RKO (cell line): ENCODE measurements around the gene RPL18A.
A peak's percentile ranks its signal among the peaks of the same experiment; 100 is the strongest.
"Not testable (repeated sequence)": the region's sequence is repeated elsewhere in the genome, so short reads cannot be mapped to it uniquely, and the experiment has no call there.

ENCODE experiments used
- DNase-seq: peaks from one replicate; pipeline ENCODE4 v3.0.0-alpha.2; 2016; ENCODE audit warnings: low spot score

Gene RPL18A

DNA sequence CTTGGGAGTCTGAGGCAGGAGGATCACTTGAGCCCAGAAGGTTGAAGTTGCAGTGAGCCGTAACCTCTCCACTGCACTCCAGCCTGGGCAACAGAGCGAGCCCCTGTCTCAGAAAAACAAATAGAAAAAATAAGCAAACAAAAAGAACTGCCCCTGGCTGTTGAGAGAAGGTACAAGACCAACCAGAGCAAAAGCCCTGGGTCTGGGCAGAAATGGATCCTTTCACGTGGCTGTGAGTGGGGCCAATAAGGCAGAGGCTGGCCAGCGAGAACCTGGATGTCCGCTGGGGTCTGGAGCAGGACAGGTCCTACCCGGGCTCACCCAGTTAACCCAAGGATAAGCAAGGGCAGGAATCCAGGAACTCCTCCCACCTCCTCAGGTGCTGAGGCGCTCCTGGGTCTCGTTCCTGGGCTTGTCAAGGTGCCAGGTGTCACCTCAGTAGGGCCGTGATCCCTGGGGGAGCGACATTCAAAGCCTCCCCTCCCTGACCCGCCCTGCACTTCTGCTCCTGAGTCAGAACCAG lies 7.3 kb downstream of the RPL18A start:
- no peak for DNase-seq

DNA sequence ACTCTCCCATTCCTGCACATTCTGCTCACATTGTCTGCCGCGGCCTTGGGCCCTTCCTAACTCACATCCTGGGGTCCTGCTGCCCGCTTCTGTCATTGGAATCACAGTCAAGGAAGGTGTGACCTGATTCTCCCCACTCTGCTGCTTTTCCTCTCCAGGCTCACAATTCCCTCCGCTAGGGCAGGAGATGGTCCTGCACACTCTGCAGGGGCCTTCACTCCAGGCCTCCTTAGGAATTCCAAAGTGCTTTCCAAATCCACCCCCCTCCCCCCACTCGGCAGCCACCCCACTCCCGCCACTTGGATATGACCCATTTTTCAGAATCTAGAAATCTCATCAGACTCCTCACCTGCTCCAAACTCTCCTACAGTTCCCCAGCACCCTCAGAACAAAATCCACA lies 9.0 kb downstream of the RPL18A start:
- DNase-seq = no peak

DNA sequence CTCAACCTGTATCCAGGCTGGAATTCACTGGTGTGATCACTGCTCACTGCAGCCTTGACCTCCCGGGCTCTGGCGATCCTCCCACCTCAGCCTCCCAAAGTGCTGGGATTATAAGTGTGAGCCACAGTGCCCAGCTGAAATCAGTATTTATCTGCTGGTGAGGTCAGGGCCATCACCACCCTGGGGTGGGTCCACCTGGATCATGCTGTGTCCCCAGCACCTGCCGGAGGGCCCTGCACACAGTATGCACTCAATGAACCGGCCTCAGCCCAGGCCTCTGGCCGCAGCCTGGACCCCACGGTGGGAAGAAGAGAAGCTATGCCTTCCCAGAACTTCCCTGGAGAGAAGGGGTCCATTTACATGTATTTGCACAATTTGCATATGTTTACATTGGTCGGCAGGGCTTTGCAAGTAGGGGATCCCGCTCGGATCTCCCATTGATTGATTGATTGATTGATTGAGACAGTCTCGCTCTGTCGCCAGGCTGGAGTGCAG lies 9.5 kb downstream of the RPL18A start:
- no peak for DNase-seq

DNA sequence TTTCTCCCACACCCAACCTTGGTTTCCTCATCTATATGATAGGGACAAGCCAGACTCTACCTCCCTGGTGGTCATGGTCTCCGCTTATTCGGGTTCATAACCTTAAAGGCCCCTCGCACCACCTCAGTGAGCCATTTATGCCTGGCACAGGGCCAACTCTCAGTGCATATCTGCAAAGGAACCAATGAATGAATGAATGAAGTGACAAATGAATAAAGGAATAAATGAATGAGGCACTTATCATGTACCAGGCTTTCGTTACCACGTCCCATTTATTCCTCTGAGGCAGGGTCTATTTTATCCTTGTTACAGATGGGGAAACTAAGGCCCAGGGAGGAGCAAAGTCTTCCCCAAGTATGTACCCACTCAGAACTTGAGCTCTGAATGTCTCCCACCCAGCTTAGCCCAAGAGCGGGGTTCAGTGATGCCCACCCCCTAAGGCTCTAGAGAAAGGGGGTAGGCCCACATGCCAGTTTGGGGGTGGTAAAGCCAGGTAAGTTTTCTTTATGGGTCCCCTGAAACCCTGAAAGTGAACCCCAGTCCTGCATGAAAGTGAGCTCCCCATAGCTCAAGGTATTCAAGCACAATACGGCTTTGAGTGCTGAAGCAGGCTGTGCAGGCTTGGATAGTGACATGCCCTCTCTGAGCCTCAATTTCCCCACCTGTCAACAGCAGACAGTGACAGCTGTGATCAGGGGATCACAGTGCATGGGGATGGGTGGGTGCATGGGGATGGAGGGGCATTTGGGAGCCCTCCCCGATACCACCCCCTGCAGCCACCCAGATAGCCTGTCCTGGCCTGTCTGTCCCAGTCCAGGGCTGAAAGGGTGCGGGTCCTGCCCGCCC lies 11.5 kb downstream of the RPL18A start:
- DNase-seq = no peak

DNA sequence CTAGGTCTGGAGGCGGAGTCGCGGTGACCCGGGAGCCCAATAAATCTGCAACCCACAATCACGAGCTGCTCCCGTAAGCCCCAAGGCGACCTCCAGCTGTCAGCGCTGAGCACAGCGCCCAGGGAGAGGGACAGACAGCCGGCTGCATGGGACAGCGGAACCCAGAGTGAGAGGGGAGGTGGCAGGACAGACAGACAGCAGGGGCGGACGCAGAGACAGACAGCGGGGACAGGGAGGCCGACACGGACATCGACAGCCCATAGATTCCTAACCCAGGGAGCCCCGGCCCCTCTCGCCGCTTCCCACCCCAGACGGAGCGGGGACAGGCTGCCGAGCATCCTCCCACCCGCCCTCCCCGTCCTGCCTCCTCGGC lies 12.2 kb downstream of the RPL18A start, which contains the start of gene SLC5A5:
Gene SLC5A5 (plus strand): TSS at position 68 of the 373 bp plus-strand sequence. CDS start 375 bp downstream, outside the sequence.
- no peak for DNase-seq

DNA sequence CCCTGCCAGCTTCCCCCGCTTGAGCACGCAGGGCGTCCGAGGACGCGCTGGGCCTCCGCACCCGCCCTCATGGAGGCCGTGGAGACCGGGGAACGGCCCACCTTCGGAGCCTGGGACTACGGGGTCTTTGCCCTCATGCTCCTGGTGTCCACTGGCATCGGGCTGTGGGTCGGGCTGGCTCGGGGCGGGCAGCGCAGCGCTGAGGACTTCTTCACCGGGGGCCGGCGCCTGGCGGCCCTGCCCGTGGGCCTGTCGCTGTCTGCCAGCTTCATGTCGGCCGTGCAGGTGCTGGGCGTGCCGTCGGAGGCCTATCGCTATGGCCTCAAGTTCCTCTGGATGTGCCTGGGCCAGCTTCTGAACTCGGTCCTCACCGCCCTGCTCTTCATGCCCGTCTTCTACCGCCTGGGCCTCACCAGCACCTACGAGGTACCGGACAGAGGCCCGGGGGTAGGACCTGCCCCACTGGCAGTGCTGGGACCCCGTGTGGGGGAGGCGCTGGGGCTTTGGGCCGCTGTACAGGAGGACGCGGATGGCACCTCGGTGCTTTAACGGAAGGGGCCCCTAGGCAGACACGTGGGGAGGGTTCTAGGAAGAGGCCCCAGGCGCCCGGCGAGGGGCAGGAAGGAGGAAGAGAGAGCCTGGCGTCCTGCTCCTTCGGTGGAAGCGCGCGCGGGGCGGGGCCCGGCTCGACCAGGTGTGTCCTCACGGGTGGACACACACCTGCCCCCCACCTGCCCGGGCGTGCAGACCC lies 12.7 kb downstream of the RPL18A start:
- DNase-seq = no peak

DNA sequence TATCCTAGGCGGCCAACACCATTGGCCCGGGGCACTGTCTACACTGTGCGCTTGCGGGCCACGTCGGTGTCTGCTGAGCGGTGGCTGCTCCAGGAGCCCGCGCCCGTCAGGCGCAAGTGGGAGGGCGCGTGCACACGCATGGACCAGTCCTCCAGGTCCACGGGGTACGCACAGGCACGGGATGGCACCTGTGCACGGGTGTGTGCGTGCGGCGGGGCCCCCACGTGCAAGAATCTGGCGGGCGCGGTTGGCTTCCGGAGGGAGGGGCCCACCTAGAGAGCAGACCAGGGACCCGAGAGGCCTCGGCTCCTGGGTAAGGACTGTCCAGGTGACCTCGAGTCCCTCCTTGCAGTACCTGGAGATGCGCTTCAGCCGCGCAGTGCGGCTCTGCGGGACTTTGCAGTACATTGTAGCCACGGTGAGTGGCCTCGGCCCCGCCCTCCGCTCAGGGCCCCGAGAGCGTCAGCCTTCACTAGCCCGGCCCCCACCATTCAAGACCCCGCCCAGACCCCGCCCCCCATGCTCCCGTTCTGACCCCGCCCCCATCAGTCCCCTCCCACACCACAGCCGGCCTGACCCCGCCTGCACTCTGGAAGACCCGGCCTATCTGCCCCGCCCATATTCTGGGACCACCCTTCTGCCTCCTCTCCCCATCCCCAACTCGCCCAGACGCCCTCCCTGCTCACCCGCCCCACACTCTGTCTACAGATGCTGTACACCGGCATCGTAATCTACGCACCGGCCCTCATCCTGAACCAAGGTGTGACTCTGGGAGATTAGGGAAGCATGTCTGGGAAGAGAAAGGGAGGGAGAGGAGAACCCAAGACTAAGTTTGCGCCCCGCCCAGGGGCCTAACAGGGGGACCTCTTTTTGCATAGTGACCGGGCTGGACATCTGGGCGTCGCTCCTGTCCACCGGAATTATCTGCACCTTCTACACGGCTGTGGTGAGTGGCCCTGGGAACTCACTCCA lies 14.4 kb downstream of the RPL18A start:
- no peak for DNase-seq

DNA sequence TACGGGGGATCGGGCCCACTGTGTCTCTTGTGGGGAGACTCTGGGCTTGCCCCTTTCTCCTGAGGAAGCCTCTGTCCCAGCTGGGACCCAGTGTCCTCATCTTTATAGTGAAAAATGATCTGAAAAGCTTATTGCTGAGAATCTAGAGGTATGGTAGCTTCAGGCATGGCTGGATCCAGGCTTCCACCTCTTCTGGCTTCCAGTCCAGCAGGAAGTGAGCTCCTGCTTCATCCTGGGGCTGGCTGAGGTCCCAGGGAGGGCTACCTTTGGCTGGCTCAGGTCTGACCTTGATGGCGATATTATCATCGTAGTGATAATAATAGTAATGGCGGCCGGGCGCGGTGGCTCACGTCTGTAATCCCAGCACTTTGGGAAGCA lies 15.0 kb downstream of the RPL18A start:
- DNase-seq = no peak

DNA sequence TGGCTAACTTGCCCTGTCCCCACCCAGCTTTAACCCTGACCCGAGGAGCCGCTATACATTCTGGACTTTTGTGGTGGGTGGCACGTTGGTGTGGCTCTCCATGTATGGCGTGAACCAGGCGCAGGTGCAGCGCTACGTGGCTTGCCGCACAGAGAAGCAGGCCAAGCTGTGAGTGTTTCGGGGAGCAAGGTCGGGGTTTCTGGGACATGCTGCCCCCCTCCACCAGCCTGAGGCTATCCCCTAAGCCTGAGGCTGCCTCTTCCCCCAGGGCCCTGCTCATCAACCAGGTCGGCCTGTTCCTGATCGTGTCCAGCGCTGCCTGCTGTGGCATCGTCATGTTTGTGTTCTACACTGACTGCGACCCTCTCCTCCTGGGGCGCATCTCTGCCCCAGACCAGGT lies 18.0 kb downstream of the RPL18A start:
- DNase-seq = no peak

DNA sequence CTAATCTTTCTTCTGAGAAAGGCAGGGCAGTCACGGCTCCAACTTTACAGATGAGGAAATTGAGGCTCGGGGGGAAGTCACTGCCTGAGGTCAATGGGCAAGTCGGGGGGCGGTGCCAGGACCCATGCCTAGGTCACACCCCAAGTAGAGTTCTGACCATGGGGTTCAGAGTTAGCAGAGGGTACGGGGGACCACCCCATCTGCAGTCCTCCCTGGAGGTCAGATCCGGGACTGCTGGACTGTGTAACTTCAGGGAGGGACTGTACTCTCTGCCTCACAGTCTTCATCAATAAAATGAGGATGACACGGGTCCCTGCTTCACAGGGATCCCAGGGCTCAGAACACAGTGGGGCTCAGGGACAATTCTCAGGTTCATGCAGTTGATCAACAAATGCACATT lies 19.8 kb downstream of the RPL18A start:
- no peak for DNase-seq

DNA sequence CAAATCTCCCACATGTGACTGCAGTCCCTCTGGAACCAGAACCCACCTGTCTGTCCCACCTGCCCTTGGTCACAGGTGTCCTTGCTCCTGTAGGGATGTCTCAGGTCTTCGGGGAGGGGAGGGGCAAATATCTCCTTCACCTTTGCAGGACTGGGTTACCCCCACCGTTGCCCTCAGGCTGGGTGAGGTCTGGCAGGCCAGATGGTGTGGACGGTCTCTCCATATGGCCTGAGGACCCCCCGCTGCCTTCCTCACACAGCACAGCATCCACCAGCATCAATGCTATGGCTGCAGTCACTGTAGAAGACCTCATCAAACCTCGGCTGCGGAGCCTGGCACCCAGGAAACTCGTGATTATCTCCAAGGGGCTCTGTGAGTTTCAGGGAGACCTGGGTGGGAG lies 22.0 kb downstream of the RPL18A start:
- DNase-seq = no peak

DNA sequence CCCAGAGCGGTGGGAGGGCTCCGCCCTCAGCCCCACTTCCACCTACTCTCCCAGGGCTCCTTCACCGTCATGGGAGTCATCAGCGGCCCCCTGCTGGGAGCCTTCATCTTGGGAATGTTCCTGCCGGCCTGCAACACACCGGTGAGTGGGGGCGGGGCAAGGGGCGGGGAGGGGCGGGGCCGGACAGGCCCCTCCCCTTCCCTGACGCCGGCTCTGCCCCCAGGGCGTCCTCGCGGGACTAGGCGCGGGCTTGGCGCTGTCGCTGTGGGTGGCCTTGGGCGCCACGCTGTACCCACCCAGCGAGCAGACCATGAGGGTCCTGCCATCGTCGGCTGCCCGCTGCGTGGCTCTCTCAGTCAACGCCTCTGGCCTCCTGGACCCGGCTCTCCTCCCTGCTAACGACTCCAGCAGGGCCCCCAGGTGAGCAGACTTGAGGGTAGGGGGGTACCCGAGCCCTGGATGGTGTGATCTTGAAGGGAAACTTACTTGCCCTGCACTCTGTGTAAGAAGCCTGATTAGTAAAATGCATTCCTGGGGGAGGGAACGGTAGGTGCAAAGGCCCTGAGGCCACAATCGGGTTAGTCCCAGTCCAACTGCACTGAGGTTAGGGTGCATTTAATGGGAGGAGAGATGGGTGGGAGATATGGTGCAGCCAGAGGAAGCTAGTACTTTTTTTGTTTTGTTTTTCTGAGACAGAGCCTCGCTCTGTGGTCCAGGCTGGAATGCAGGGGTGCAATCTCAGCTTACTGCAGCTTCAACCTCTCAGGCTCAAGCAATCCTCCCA lies 24.1 kb downstream of the RPL18A start:
- no peak for DNase-seq

DNA sequence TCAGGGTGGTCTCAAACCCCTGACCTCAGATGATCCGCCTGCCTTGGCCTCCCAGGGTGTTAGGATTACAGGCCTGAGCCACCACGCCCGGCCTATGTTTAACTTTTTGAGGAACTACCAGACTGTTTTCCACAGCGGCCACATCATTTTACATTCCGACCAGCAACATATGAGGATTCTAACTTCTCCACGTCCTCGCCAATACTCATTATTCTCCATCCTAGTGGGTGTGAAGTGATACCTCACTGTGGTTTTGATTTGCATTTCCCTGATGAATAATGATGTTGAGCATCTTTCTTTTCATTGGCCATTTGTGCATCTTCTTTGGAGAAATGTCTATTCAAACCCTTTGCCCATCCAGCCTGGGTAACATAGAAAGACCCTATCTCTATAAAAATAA lies 26.8 kb downstream of the RPL18A start:
- DNase-seq = no peak

DNA sequence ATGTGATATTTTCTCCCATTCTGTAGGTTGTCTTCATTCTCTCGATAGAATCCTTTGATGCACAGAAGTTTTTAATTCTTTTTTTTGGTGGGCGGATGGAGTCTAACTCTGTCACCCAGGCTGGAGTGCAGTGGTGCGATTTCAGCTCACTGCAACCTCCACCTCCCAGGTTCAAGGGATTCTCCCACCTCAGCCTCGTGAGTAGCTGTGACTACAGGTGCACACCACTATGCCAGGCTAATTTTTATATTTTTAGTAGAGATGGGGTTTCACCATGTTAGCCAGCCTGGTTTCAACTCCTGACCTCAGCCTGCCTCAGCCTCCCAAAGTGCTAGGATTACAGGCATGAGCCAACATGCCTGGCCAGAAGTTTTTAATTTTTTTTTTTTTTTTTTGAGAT lies 27.5 kb downstream of the RPL18A start:
- not testable (repeated sequence) for DNase-seq

DNA sequence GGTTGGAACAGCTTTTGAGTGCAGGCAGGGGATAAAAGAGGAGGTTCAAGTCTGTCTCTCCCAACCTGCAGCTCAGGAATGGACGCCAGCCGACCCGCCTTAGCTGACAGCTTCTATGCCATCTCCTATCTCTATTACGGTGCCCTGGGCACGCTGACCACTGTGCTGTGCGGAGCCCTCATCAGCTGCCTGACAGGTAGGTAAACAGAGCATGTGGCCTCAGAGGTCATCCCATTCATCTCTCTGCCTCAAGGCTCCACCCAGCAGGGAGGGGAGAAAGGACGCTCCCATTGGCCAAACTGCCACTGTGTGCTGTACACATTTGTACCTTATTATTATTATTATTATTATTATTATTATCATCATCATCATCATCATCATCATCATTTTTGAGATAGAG lies 28.6 kb downstream of the RPL18A start:
- DNase-seq = no peak

DNA sequence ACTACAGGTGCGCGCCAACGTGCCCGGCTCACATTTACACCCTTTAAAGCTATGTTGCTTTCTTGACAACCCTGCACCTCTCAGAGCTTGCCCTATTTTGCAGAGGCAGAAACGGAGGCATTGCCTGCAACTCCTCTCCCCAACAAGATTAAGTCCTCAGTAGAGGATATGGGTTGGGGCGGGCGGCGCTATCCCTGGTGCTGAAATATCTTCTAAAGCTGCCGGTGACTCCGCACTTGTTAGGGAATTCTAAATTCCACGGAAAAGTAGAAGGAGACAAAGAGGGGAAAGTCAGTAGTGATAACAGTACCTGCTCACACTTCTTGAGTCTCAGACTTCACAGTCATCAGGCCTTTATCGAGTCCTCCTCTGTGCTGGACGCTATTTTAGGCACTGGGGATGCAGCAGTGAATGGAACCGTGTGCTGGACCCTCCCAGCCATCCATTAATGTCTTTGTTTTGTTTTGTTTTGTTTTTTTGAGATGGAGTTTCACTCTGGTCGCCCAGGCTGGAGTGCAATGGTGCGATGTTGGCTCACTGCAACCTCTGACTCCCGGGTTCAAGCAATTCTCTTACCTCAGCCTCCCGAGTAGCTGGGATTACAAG lies 30.0 kb downstream of the RPL18A start:
- peak; percentile 66 for DNase-seq

DNA sequence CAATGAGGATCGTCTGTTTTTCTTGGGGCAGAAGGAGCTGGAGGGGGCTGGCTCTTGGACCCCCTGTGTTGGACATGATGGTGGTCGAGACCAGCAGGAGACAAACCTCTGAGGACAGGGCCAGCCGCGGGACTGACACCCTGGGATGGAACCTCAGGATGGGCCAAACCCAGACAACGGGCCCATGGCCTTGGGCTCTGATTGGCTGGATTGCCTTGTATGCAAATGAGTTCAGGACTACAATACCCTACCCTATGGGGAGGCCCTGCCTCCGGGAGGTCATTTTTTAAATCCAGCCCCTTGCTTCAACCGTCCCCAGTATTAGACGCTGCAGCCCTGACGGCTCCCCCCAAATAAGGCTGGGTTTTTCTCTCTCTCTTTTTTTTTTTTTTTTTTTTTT lies 34.1 kb downstream of the RPL18A start:
- no peak for DNase-seq

DNA sequence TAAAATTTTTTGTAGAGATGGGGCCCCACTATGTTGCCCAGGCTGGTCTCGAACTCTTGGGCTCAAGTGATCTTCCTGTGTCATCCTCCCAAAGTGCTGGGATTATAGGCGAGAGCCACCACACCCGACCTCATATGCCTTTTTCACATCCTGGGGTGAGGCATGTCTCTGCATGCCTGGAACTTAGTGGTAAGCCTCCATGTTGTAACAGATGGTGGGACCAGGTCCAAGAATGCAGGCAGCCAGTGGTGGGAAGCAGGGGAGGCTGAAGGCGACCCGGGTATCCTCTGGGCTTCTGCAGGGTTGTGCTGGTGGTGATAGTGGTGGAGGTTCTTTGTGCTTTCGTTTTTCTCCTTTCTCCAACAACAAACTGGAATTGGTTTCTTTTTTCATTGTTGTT lies 43.0 kb downstream of the RPL18A start:
- no peak for DNase-seq

DNA sequence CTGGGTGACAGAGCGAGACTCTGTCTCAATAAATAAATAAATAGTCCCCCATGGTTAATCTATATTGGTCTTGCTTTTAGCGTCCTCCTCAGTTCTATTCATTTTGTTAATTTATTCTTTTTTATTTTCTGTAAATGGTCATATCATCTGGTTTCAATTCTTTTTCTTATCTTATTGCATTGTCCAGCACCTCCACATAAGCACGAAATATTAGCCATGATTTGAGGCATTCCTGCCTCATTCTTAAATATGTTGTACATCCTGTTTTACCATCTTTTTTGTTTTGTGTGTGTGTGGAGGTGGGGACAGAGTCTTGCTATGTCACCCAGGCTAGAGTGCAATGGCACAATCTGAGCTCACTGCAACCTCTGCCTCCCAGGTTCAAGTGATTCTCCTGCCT lies 48.5 kb downstream of the RPL18A start:
- no peak for DNase-seq

DNA sequence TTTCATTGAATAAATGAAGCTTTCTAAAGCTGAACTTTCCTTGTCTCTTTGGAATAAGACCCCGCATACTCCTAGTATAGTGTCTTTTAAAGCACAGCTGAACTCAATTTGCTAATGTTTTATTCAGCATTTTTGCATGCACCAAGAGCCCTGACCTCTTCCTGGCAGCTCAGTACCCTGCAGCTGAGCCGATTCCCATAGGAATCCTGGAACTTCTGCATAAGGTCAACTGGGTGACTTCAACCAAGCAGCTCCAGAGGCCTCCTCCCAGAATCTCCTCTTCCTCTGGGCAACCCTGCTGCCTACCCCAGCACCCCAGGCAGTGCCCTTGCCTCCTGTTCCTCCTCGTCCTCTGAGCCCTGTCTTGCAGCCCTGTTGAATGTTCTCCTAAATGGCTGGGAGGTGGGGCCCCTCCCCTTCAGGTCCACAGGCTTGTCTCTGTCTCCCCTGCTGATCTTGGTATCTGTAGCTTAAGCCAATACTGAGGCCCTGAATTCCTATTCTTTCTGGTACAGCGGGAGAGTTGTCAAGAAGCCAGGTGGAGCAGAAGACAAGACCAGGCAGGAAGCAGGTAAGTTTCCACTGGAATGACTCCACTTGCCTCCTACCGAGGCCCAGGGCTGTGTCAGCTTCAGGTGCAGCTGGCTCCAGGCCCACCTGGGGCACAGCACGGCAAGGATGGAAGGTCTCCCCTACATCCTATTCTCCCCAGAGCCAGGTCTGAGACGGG lies 49.5 kb downstream of the RPL18A start:
- DNase-seq = no peak
